Calu3 (cell line): ENCODE results near the gene ACTN1. TPM values are rescaled to one million over a fixed set of nuclear protein-coding genes. Genes with fewer than 3 reads are reported as not detected.

Experiments
- BruUV-seq: library from RNA; stranded (reverse); fragments of 400-500 nt; replicated peaks from 2 replicates; lab custom pipeline; 2021; lab: Mats Ljungman, UMichigan
- CTCF ChIA-PET: fragments of 300-600 bp; sonication (Branson Sonifier 250); formaldehyde crosslinking; loops from one replicate; lab custom pipeline; 2022; ENCODE audit warnings: antibody characterized with exemption; lab: Charles Lee
- DNase-seq: peaks from one replicate; pipeline ENCODE4 v3.0.0; 2022
- H3K27ac Mint-ChIP-seq: one replicate; pipeline ENCODE4 v1.8.0; 2022; ENCODE audit warnings: mixed read lengths; ENCODE audit not compliant: unreplicated experiment
- H3K27me3 Mint-ChIP-seq: one replicate; pipeline ENCODE4 v1.8.0; 2022; ENCODE audit warnings: mixed read lengths; ENCODE audit not compliant: unreplicated experiment
- H3K36me3 Mint-ChIP-seq: one replicate; pipeline ENCODE4 v1.8.0; 2022; ENCODE audit warnings: mild to moderate bottlenecking, moderate library complexity, mixed read lengths; ENCODE audit not compliant: insufficient read depth, unreplicated experiment
- H3K4me1 Mint-ChIP-seq: one replicate; pipeline ENCODE4 v1.8.0; 2022; ENCODE audit warnings: mild to moderate bottlenecking, low read depth, mixed read lengths; ENCODE audit not compliant: unreplicated experiment
- H3K4me3 Mint-ChIP-seq: one replicate; pipeline ENCODE4 v1.8.0; 2022; ENCODE audit warnings: mild to moderate bottlenecking, low read depth, moderate library complexity, mixed read lengths; ENCODE audit not compliant: unreplicated experiment
- H3K9me3 Mint-ChIP-seq: one replicate; pipeline ENCODE4 v1.8.0; 2022; ENCODE audit warnings: low read depth, mixed read lengths; ENCODE audit not compliant: unreplicated experiment
- CTCF ChIP-seq: fragments of 200-600 bp; IDR thresholded peaks from one replicate; pipeline ENCODE4 v1.8.0; 2022; ENCODE audit warnings: antibody characterized with exemption; ENCODE audit not compliant: unreplicated experiment
- intact Hi-C: fragments of 100-400 bp; cut with micrococcal nuclease; formaldehyde crosslinking; loops from one replicate; pipeline ENCODE4 v1.10.0; 2022; ENCODE audit not compliant: unreplicated experiment
- total RNA-seq: library from RNA; stranded (reverse); gene quantifications from 2 replicates; pipeline ENCODE4 v1.2.3, GENCODE V29; 2022

Gene ACTN1
- total RNA-seq, 1 experiment from 2014 or later = 326 TPM

- intact Hi-C loops = loop anchor here (2.0 kb wide), 2 partner anchors 66 to 76 kb away; no protein-coding TSS in a partner anchor
- H3K4me3 Mint-ChIP-seq = peak overlapping the region; percentile 19
- no peaks in the 10 kb centered on the region for H3K9me3 Mint-ChIP-seq
- BruUV-seq = no TSS peak
- peaks cover 42% of the 10 kb centered on the region for H3K4me1 Mint-ChIP-seq
- CTCF ChIA-PET = interaction anchor here (0.6 to 1.4 kb wide), 4 partner anchors 10 to 63 kb away, joined by 3 to 5 read pairs (median 4); no protein-coding TSS in a partner anchor
- TF ChIP-seq CTCF = no peak
- DNase-seq = peak; percentile 5
- H3K36me3 Mint-ChIP-seq = peaks cover 11% of the 10 kb centered on the region
- no peaks in the 10 kb centered on the region for H3K27me3 Mint-ChIP-seq
- H3K27ac Mint-ChIP-seq = peak overlapping the region; percentile 57
Observed at GRCh38 chr14:69004731-69005431, 25.8 kb upstream of the ACTN1 start.

DNA sequence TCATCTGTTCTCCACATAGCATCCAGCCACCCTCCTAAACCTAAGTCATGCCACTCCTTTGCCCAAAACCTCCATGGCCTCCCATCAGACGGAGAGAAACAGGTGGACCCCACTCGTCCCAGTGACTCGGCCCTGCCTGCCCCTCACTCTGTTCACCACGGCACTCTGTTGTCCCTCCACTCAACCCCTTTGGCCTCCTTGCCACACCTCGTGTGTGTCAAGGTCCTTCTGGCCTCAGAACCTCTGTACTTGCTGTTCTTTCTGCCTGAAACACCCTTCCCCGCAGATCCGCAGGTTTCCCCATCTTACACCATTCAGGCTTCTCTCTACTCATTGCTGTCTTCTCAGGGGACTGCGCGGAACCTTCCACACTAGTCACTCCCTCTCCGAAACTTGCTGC is 24.5 kb upstream of the ACTN1 start:
- no peak for TF ChIP-seq CTCF
- CTCF ChIA-PET = no interaction called here
- H3K36me3 Mint-ChIP-seq = peaks cover 11% of the 10 kb centered on the region
- BruUV-seq = no TSS peak
- H3K9me3 Mint-ChIP-seq = no peaks in the 10 kb centered on the region
- H3K4me1 Mint-ChIP-seq = peaks cover 42% of the 10 kb centered on the region
- intact Hi-C loops = loop anchor here (2.0 kb wide), 2 partner anchors 65 to 77 kb away; no protein-coding TSS in a partner anchor
- no peak overlapping the region for H3K27ac Mint-ChIP-seq
- no peaks in the 10 kb centered on the region for H3K27me3 Mint-ChIP-seq
- no peak overlapping the region for H3K4me3 Mint-ChIP-seq
- no peak for DNase-seq

GRCh38 chr14:69002069-69002468 is 23.0 kb upstream of the ACTN1 start:
- peaks cover 42% of the 10 kb centered on the region for H3K4me1 Mint-ChIP-seq
- no peaks in the 10 kb centered on the region for H3K27me3 Mint-ChIP-seq
- TF ChIP-seq CTCF = peak; percentile 17
- peaks cover 11% of the 10 kb centered on the region for H3K36me3 Mint-ChIP-seq
- CTCF ChIA-PET = interaction anchor here (1.6 kb wide), 1 partner anchor 91 kb away, joined by 5 read pairs; no protein-coding TSS in a partner anchor
- BruUV-seq = no TSS peak
- no peak overlapping the region for H3K4me3 Mint-ChIP-seq
- H3K27ac Mint-ChIP-seq = no peak overlapping the region
- DNase-seq = peak; percentile 58
- no peaks in the 10 kb centered on the region for H3K9me3 Mint-ChIP-seq
- intact Hi-C loops = no loop called here

GRCh38 chr14:69001375-69001774 is 22.3 kb upstream of the ACTN1 start:
- no peak for DNase-seq

More at GRCh38 chr14:69001375-69001774, 22.3 kb upstream of the ACTN1 start:
- Mint-ChIP-seq H3K9me3 (no peaks in the 10 kb centered on the region), H3K4me1 (peaks cover 42% of the 10 kb centered on the region), H3K27me3 (no peaks in the 10 kb centered on the region), H3K4me3 (no peak overlapping the region), H3K36me3 (peaks cover 10% of the 10 kb centered on the region), H3K27ac (no peak overlapping the region)
- CTCF ChIA-PET = no interaction called here
- no TSS peak for BruUV-seq
- intact Hi-C loops = no loop called here
- no peak for TF ChIP-seq CTCF
